Measurements from ENCODE around the gene FUCA2. TPM values are rescaled to one million over a fixed set of nuclear protein-coding genes. Genes with fewer than 3 reads are reported as not detected.

The FUCA2 gene
- total RNA-seq, 1 donor from 2014 or later = 52.4 TPM

GRCh38 chr6:143540192-143540591 lies 28.7 kb upstream of the FUCA2 start:
- Mint-ChIP-seq H3K27me3 (ENCODE audit: low read depth) (no peaks in the 10 kb centered on the region), H3K4me1 (ENCODE audit: low read depth) (peaks cover 8% of the 10 kb centered on the region), H3K4me3 (ENCODE audit: unreplicated experiment) (no peak overlapping the region), H3K9me3 (ENCODE audit: low read depth) (no peaks in the 10 kb centered on the region), H3K27ac (ENCODE audit: unreplicated experiment) (no peak overlapping the region), H3K36me3 (ENCODE audit: low read depth) (no peaks in the 10 kb centered on the region)
- no peak for TF ChIP-seq CTCF (IDR thresholded peaks at IDR 0.05)
- no peak for DNase-seq (ENCODE audit: low spot score)

DNA sequence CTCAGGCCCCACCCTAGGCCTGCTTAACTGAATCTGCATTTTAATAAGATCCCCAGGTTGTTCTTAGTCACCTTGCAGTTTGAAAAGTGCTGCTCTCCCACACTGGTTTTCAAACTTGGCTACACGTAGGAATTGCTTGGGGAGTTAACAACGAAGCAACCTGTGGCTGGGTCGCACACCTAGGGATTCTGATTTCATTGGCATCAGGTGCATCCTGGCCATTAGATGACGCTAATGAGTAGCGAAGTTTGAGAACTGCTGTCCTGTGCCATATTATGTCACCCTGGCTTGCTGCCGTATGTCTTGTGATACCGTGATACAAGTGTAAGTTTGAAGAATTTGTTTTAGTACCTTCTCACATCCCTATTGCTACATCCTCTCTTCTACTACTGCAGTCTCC lies 28.2 kb upstream of the FUCA2 start:
- Mint-ChIP-seq H3K27ac (ENCODE audit: unreplicated experiment) (no peak overlapping the region), H3K36me3 (ENCODE audit: low read depth) (no peaks in the 10 kb centered on the region), H3K9me3 (ENCODE audit: low read depth) (no peaks in the 10 kb centered on the region), H3K27me3 (ENCODE audit: low read depth) (no peaks in the 10 kb centered on the region), H3K4me3 (ENCODE audit: unreplicated experiment) (no peak overlapping the region), H3K4me1 (ENCODE audit: low read depth) (peaks cover 8% of the 10 kb centered on the region)
- no peak for DNase-seq (ENCODE audit: low spot score)
- TF ChIP-seq CTCF (IDR thresholded peaks at IDR 0.05) = no peak

GRCh38 chr6:143539106-143539505 lies 27.6 kb upstream of the FUCA2 start:
- TF ChIP-seq CTCF (IDR thresholded peaks at IDR 0.05) = no peak
- Mint-ChIP-seq H3K4me3 (ENCODE audit: unreplicated experiment) (no peak overlapping the region), H3K27me3 (ENCODE audit: low read depth) (no peaks in the 10 kb centered on the region), H3K27ac (ENCODE audit: unreplicated experiment) (no peak overlapping the region), H3K4me1 (ENCODE audit: low read depth) (peaks cover 8% of the 10 kb centered on the region), H3K9me3 (ENCODE audit: low read depth) (no peaks in the 10 kb centered on the region), H3K36me3 (ENCODE audit: low read depth) (no peaks in the 10 kb centered on the region)
- no peak for DNase-seq (ENCODE audit: low spot score)

DNA sequence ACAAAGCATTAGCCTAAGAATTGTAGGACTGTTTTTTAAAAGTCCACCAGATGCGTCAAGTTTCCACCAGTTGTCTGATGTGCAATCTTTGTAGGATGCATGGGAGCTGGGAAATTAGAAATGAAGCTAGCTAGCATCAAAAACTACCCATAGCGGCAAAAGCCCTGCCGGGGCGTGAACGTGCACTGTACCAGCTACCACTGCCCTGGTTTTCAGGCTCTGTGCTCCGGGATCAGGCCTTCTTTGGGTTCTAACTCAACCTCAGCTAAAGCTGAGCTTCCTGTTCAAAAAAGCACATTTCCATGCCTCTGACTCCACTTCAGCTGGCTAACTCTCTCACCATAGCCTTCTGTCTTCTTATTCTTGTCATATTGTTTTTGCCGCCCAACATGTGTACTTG lies 26.9 kb upstream of the FUCA2 start:
- no peak for DNase-seq (ENCODE audit: low spot score)

GRCh38 chr6:143536866-143537691 lies 25.6 kb upstream of the FUCA2 start:
- H3K27me3 Mint-ChIP-seq (ENCODE audit: low read depth) = no peaks in the 10 kb centered on the region
- H3K27ac Mint-ChIP-seq (ENCODE audit: unreplicated experiment) = no peak overlapping the region
- H3K4me1 Mint-ChIP-seq (ENCODE audit: low read depth) = peaks cover 8% of the 10 kb centered on the region
- peak; percentile 76 for TF ChIP-seq CTCF (IDR thresholded peaks at IDR 0.05)
- H3K4me3 Mint-ChIP-seq (ENCODE audit: unreplicated experiment) = peak overlapping the region; percentile 70
- no peak for DNase-seq (ENCODE audit: low spot score)
- H3K9me3 Mint-ChIP-seq (ENCODE audit: low read depth) = no peaks in the 10 kb centered on the region
- no peaks in the 10 kb centered on the region for H3K36me3 Mint-ChIP-seq (ENCODE audit: low read depth)

More for the DNA sequence above, 26.9 kb upstream of the FUCA2 start:
- TF ChIP-seq CTCF (IDR thresholded peaks at IDR 0.05) = no peak
- Mint-ChIP-seq H3K36me3 (ENCODE audit: low read depth) (no peaks in the 10 kb centered on the region), H3K4me1 (ENCODE audit: low read depth) (peaks cover 8% of the 10 kb centered on the region), H3K9me3 (ENCODE audit: low read depth) (no peaks in the 10 kb centered on the region), H3K4me3 (ENCODE audit: unreplicated experiment) (peak overlapping the region; percentile 70), H3K27me3 (ENCODE audit: low read depth) (no peaks in the 10 kb centered on the region), H3K27ac (ENCODE audit: unreplicated experiment) (no peak overlapping the region)

All from chondrocyte (in vitro differentiated cells).